Astrocyte of the cerebellum (primary cell): ENCODE results near the gene PURA.

ENCODE experiments used
- DNase-seq: peaks from one replicate; pipeline ENCODE4 v3.0.0-alpha.2; 2011; ENCODE audit warnings: low read depth
- H3K4me3 ChIP-seq: 2 replicates; pipeline ENCODE4 v1.5.1; 2011; ENCODE audit warnings: mild to moderate bottlenecking, low read depth, low read length, moderate library complexity
- in situ Hi-C: cut with HindIII; loops from 2 replicates; pipeline ENCODE4 v1.10.0; 2017; ENCODE audit warnings: low sequenced_read_pairs
- TF ChIP-seq, protein P1 (sequence below): IDR thresholded peaks from 2 replicates; pipeline ENCODE4 v1.5.1; 2012; ENCODE audit warnings: low read length, low read depth, moderate library complexity, mild to moderate bottlenecking; ENCODE audit errors: missing control alignments

The PURA gene

GRCh38 chr5:140111011-140111858 is 2.7 kb upstream of the PURA start:
- in situ Hi-C loops = no loop called here
- no peak overlapping the region for H3K4me3 ChIP-seq
- no peak for DNase-seq
- TF ChIP-seq, protein P1, sequence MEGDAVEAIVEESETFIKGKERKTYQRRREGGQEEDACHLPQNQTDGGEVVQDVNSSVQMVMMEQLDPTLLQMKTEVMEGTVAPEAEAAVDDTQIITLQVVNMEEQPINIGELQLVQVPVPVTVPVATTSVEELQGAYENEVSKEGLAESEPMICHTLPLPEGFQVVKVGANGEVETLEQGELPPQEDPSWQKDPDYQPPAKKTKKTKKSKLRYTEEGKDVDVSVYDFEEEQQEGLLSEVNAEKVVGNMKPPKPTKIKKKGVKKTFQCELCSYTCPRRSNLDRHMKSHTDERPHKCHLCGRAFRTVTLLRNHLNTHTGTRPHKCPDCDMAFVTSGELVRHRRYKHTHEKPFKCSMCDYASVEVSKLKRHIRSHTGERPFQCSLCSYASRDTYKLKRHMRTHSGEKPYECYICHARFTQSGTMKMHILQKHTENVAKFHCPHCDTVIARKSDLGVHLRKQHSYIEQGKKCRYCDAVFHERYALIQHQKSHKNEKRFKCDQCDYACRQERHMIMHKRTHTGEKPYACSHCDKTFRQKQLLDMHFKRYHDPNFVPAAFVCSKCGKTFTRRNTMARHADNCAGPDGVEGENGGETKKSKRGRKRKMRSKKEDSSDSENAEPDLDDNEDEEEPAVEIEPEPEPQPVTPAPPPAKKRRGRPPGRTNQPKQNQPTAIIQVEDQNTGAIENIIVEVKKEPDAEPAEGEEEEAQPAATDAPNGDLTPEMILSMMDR = no peak

GRCh38 chr5:140111859-140112551 is 1.9 kb upstream of the PURA start:
- H3K4me3 ChIP-seq = no peak overlapping the region
- TF ChIP-seq, protein P1 = no peak
- in situ Hi-C loops = no loop called here
- DNase-seq = no peak

DNA sequence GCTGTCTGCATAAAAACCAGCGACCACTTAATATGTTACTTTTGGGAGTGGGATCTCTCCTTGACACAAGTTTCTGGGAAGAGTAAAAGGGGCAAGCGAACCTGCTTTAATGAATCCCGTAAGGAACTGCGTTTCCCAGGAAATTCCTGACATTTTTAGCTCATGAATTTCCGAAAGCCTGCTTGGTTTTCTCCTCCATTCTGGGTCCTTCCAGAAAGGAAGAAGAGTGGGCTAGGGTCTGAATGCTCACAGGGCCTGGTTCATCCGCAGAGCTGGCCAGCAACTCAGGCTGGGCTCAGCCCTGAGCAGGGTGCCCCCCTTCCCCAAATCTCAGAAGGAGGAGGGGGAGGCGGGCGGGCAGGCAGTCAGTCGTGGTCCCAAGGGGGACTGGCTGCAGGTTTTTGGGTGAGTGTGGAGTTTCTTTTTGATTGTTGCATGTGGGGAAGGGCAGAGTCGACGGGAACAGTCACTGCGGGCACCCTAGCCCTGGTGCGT is 1.2 kb upstream of the PURA start:
- peak overlapping the region; percentile 63 for H3K4me3 ChIP-seq
- TF ChIP-seq, protein P1 = no peak
- in situ Hi-C loops = no loop called here
- DNase-seq = no peak

DNA sequence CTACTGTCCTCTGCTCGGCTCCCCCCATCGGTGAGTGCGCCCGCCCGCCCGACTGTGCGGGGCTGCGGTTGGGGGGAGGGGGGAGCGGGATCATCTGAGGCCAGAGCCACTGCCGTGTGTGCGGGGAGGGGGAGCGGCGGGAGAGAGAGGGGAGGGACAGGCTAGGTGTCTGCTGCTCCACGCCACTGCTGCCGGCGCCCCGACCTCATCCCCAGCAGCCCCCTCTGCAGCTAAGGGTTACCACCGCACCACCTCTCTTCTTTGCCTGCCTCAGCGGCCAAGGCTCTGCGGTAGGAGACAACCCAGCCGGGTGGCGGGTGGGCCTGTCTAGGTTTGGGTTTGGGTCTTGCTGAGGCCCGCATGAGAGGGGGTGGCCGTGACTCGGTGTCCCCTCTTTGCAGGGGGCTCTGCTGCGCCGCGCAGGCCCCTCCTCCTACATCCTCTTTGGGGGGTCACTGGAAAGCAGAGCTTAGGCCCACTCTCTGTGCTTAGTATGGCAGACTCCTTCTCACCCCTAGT is 670 bp upstream of the PURA start:
- in situ Hi-C loops = no loop called here

DNA sequence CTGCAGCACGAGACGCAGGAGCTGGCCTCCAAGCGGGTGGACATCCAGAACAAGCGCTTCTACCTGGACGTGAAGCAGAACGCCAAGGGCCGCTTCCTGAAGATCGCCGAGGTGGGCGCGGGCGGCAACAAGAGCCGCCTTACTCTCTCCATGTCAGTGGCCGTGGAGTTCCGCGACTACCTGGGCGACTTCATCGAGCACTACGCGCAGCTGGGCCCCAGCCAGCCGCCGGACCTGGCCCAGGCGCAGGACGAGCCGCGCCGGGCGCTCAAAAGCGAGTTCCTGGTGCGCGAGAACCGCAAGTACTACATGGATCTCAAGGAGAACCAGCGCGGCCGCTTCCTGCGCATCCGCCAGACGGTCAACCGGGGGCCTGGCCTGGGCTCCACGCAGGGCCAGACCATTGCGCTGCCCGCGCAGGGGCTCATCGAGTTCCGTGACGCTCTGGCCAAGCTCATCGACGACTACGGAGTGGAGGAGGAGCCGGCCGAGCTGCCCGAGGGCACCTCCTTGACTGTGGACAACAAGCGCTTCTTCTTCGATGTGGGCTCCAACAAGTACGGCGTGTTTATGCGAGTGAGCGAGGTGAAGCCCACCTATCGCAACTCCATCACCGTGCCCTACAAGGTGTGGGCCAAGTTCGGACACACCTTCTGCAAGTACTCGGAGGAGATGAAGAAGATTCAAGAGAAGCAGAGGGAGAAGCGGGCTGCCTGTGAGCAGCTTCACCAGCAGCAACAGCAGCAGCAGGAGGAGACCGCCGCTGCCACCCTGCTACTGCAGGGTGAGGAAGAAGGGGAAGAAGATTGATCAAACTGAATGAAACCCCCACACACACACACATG is 654 bp downstream of the PURA start:
- TF ChIP-seq, protein P1 = no peak
- peak overlapping the region; percentile 63 for H3K4me3 ChIP-seq
- DNase-seq = no peak
- in situ Hi-C loops = no loop called here

More for the DNA sequence above, 670 bp upstream of the PURA start:
- TF ChIP-seq, protein P1 = no peak
- H3K4me3 ChIP-seq = peak overlapping the region; percentile 63
- DNase-seq = no peak

DNA sequence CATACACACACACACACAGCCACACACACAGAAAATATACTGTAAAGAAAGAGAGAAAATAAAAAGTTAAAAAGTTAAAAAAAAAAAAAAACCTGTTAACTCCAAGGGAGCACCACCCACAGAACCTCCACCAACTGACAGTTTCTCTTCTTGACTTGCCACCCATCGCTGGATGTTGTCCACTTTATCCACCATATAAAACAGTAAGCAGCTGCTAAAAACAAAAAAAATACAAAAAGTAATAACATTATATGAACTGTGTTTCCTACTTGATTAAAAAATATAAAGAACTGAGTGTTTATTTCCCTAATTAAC is 1.2 kb downstream of the PURA start:
- in situ Hi-C loops = no loop called here
- DNase-seq = no peak
- TF ChIP-seq, protein P1 = no peak
- peak overlapping the region; percentile 63 for H3K4me3 ChIP-seq
